MCF 10A (cell line): Measurements from ENCODE around the gene ADGRL3. TPM values are rescaled to one million over a fixed set of nuclear protein-coding genes. Genes with fewer than 3 reads are reported as not detected.

ENCODE experiments used
- BruUV-seq: library from RNA; stranded (reverse); fragments of 400-500 nt; replicated peaks from 2 replicates; lab custom pipeline; 2021; lab: Mats Ljungman, UMichigan
- CTCF ChIA-PET: fragments of 300-600 bp; sonication (Branson Sonifier 250); formaldehyde crosslinking; extraction: SDS; loops from one replicate; lab custom pipeline; 2021; ENCODE audit warnings: antibody characterized with exemption, inconsistent platforms; lab: Yijun Ruan, JAX
- POLR2A ChIA-PET: fragments of 300-600, 350-650 bp; sonication (Branson Sonifier 250); formaldehyde crosslinking; extraction: SDS; loops from one replicate; lab custom pipeline; 2020; ENCODE audit warnings: antibody characterized with exemption, inconsistent platforms; lab: Yijun Ruan, JAX
- DNase-seq: peaks from one replicate; pipeline ENCODE4 v3.0.0-alpha.2; 2018; ENCODE audit not compliant: unreplicated experiment
- H3K27ac Mint-ChIP-seq: one replicate; pipeline ENCODE4 v1.8.0; 2022; ENCODE audit warnings: mild to moderate bottlenecking, low read depth, mixed read lengths; ENCODE audit not compliant: unreplicated experiment
- H3K27me3 Mint-ChIP-seq: one replicate; pipeline ENCODE4 v1.8.0; 2022; ENCODE audit warnings: mixed read lengths; ENCODE audit not compliant: insufficient read depth, unreplicated experiment
- H3K36me3 Mint-ChIP-seq: one replicate; pipeline ENCODE4 v1.8.0; 2022; ENCODE audit warnings: mild to moderate bottlenecking, moderate library complexity, mixed read lengths; ENCODE audit not compliant: insufficient read depth, unreplicated experiment
- H3K4me1 Mint-ChIP-seq: one replicate; pipeline ENCODE4 v1.8.0; 2022; ENCODE audit warnings: mixed read lengths; ENCODE audit not compliant: insufficient read depth, unreplicated experiment
- H3K4me3 Mint-ChIP-seq: one replicate; pipeline ENCODE4 v1.8.0; 2022; ENCODE audit warnings: mild to moderate bottlenecking, moderate library complexity, mixed read lengths; ENCODE audit not compliant: unreplicated experiment
- H3K9me3 Mint-ChIP-seq: one replicate; pipeline ENCODE4 v1.8.0; 2022; ENCODE audit warnings: mixed read lengths; ENCODE audit not compliant: unreplicated experiment
- CTCF ChIP-seq: fragments of 200-600 bp; IDR thresholded peaks from one replicate; pipeline ENCODE4 v1.8.0; 2022; ENCODE audit warnings: antibody characterized with exemption, mild to moderate bottlenecking; ENCODE audit not compliant: unreplicated experiment
- intact Hi-C: fragments of 100-400 bp; cut with micrococcal nuclease; formaldehyde crosslinking; loops from 2 replicates; pipeline ENCODE4 v1.14.1; 2022
- total RNA-seq: library from RNA; stranded (reverse); gene quantifications from 2 replicates; pipeline ENCODE4 v1.2.3, GENCODE V29; 2022

ADGRL3 gene
- total RNA-seq, 1 experiment from 2014 or later = 3.6 TPM

GRCh38 chr4:61298178-61298740, 98.1 kb downstream of the ADGRL3 start:
- DNase-seq = no peak
- no peaks in the 10 kb centered on the region for H3K27me3 Mint-ChIP-seq
- H3K9me3 Mint-ChIP-seq = no peaks in the 10 kb centered on the region
- POLR2A ChIA-PET = no interaction called here
- H3K4me1 Mint-ChIP-seq = no peaks in the 10 kb centered on the region
- TF ChIP-seq CTCF = no peak
- intact Hi-C loops = no loop called here
- no peak overlapping the region for H3K4me3 Mint-ChIP-seq
- CTCF ChIA-PET = interaction anchor here (0.9 kb wide), 1 partner anchor 406 kb away, joined by 3 read pairs; no protein-coding TSS in a partner anchor
- BruUV-seq = no TSS peak
- no peaks in the 10 kb centered on the region for H3K36me3 Mint-ChIP-seq
- no peak overlapping the region for H3K27ac Mint-ChIP-seq

GRCh38 chr4:61299316-61299715, 99.2 kb downstream of the ADGRL3 start:
- no peak for DNase-seq
- H3K36me3 Mint-ChIP-seq = no peaks in the 10 kb centered on the region
- intact Hi-C loops = no loop called here
- no peak overlapping the region for H3K4me3 Mint-ChIP-seq
- no peak overlapping the region for H3K27ac Mint-ChIP-seq
- TF ChIP-seq CTCF = no peak
- ChIA-PET CTCF (no interaction called here), POLR2A (no interaction called here)
- H3K27me3 Mint-ChIP-seq = no peaks in the 10 kb centered on the region
- H3K9me3 Mint-ChIP-seq = no peaks in the 10 kb centered on the region
- BruUV-seq = no TSS peak
- no peaks in the 10 kb centered on the region for H3K4me1 Mint-ChIP-seq

GRCh38 chr4:61300266-61300844, 100.2 kb downstream of the ADGRL3 start:
- TF ChIP-seq CTCF = no peak
- Mint-ChIP-seq H3K27me3 (no peaks in the 10 kb centered on the region), H3K4me3 (no peak overlapping the region), H3K4me1 (no peaks in the 10 kb centered on the region), H3K36me3 (no peaks in the 10 kb centered on the region), H3K9me3 (no peaks in the 10 kb centered on the region), H3K27ac (no peak overlapping the region)
- no peak for DNase-seq
- intact Hi-C loops = no loop called here
- ChIA-PET CTCF (interaction anchor here (0.7 kb wide), 1 partner anchor 1965 kb away, joined by 4 read pairs; no protein-coding TSS in a partner anchor), POLR2A (no interaction called here)
- BruUV-seq = no TSS peak

- ChIA-PET CTCF (no interaction called here), POLR2A (no interaction called here)
- Mint-ChIP-seq H3K4me3 (no peak overlapping the region), H3K27me3 (no peaks in the 10 kb centered on the region), H3K4me1 (no peaks in the 10 kb centered on the region), H3K9me3 (no peaks in the 10 kb centered on the region), H3K27ac (no peak overlapping the region), H3K36me3 (no peaks in the 10 kb centered on the region)
- BruUV-seq = no TSS peak
- DNase-seq = no peak
- intact Hi-C loops = no loop called here
- TF ChIP-seq CTCF = no peak
These were observed 101.1 kb downstream of the ADGRL3 start for GRCh38 chr4:61301271-61301670.
